ENCODE results near the gene TAF11L12. TPM values are rescaled to one million over a fixed set of nuclear protein-coding genes. Genes with fewer than 3 reads are reported as not detected.
"Not testable (repeated sequence)": the region's sequence is repeated elsewhere in the genome, so short reads cannot be mapped to it uniquely, and the experiment has no call there.

Gene TAF11L12
- polyA plus RNA-seq, 1 donor from 2014 or later, result not detected

- Histone ChIP-seq H3K4me3 (ENCODE audit: low read length) (no peak overlapping the region), H2AFZ (ENCODE audit: low read depth, low read length) (no peak overlapping the region), H3K4me2 (ENCODE audit: low read length) (no peak overlapping the region), H3K9me3 (ENCODE audit: low read length) (no peaks in the 10 kb centered on the region), H3K27ac (ENCODE audit: low read length) (no peak overlapping the region), H4K20me1 (ENCODE audit: insufficient read depth) (no peaks in the 10 kb centered on the region), H3K79me2 (replicated peaks; ENCODE audit: insufficient read depth, low read length) (no peaks in the 10 kb centered on the region), H3F3A (ENCODE audit: insufficient read depth, low read length, poor library complexity, severe bottlenecking) (no peaks in the 10 kb centered on the region), H3K36me3 (ENCODE audit: insufficient read depth, low read length) (no peaks in the 10 kb centered on the region), H3K9ac (ENCODE audit: low read length) (no peak overlapping the region), H3K9me2 (ENCODE audit: insufficient read depth, low read length) (no peaks in the 10 kb centered on the region), H3K27me3 (ENCODE audit: insufficient read depth, low read depth, low read length) (no peaks in the 10 kb centered on the region)
- TF ChIP-seq RAD21 (conservative IDR thresholded peaks at IDR 0.05), result no peak
- no peak for TF ChIP-seq SMC3 (conservative IDR thresholded peaks at IDR 0.05; ENCODE audit: poor library complexity)
- no peak for TF ChIP-seq CTCF (IDR thresholded peaks at IDR 0.05; ENCODE audit: poor library complexity, severe bottlenecking)
- no peak for TF ChIP-seq MXI1 (conservative IDR thresholded peaks at IDR 0.05; ENCODE audit: poor library complexity, severe bottlenecking)
- no peak for TF ChIP-seq EP300 (conservative IDR thresholded peaks at IDR 0.05; ENCODE audit: poor library complexity, severe bottlenecking)
- no peak for TF ChIP-seq POLR2AphosphoS5 (IDR thresholded peaks at IDR 0.05)
- no peak for TF ChIP-seq TAF1 (IDR thresholded peaks at IDR 0.05; ENCODE audit: low read depth)
- TF ChIP-seq EZH2 (IDR thresholded peaks at IDR 0.05; ENCODE audit: borderline replicate concordance, insufficient read depth, low read length, poor library complexity, severe bottlenecking), result no peak
- TF ChIP-seq REST (IDR thresholded peaks at IDR 0.05; ENCODE audit: borderline replicate concordance), result no peak
Measured at GRCh38 chr5:17604951-17605350, 5.2 kb upstream of the TAF11L12 start.

GRCh38 chr5:17607461-17607860 lies 2.7 kb upstream of the TAF11L12 start:
- not testable (repeated sequence) for H3K4me3 ChIP-seq (ENCODE audit: low read length); H3K9me2 ChIP-seq (ENCODE audit: insufficient read depth, low read length); H3K27me3 ChIP-seq (ENCODE audit: insufficient read depth, low read depth, low read length); H3K9ac ChIP-seq (ENCODE audit: low read length); H3K79me2 ChIP-seq (replicated peaks; ENCODE audit: insufficient read depth, low read length); H3K4me2 ChIP-seq (ENCODE audit: low read length); H3K27ac ChIP-seq (ENCODE audit: low read length); H3F3A ChIP-seq (ENCODE audit: insufficient read depth, low read length, poor library complexity, severe bottlenecking); H3K9me3 ChIP-seq (ENCODE audit: low read length); H4K20me1 ChIP-seq (ENCODE audit: insufficient read depth); H3K36me3 ChIP-seq (ENCODE audit: insufficient read depth, low read length); H2AFZ ChIP-seq (ENCODE audit: low read depth, low read length)
